Gastrocnemius medialis (tissue), 4 donors: ENCODE data around the gene NUDT17.

Experiments
- POLR2A ChIP-seq, 2 donors: fragments of 450-650 bp; IDR thresholded peaks; one replicate each; pipeline ENCODE4 v1.6.1; 2017; ENCODE audit warnings: antibody characterized with exemption in 2 of 2, mild to moderate bottlenecking in 2 of 2, moderate library complexity in 2 of 2
- TF ChIP-seq, protein P1 (sequence below), 5 experiments: fragments of 450-650 bp in 3 of 5; fragments of 200-600 bp in 2 of 5; sonication (generic) in 2 of 5; IDR thresholded peaks in 4 of 5; conservative IDR thresholded peaks in 1 of 5; 1 replicate in 4 of 5; 2 replicates in 1 of 5; pipeline ENCODE4 v1.5.1; 2016 to 2019; ENCODE audit warnings: antibody characterized with exemption in 5 of 5, mild to moderate bottlenecking in 3 of 5, moderate library complexity in 3 of 5

DNA sequence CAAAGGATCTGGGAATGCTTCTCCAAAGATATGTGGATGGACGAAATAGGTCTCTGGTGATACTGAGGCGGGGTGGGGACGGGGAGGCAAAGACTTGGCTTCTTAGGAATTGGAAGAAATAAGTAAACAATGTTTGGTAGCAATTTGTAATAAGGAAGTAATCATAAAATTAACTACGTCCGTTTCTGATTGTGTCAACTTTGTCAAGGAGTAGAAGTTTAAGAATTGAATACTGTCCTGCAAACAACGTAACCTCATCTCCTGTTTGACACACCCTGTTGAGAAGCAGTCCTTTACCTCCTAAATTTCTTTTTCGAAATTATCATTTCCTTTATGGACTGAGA lies 21.0 kb upstream of the NUDT17 start:
- TF ChIP-seq, protein P1, sequence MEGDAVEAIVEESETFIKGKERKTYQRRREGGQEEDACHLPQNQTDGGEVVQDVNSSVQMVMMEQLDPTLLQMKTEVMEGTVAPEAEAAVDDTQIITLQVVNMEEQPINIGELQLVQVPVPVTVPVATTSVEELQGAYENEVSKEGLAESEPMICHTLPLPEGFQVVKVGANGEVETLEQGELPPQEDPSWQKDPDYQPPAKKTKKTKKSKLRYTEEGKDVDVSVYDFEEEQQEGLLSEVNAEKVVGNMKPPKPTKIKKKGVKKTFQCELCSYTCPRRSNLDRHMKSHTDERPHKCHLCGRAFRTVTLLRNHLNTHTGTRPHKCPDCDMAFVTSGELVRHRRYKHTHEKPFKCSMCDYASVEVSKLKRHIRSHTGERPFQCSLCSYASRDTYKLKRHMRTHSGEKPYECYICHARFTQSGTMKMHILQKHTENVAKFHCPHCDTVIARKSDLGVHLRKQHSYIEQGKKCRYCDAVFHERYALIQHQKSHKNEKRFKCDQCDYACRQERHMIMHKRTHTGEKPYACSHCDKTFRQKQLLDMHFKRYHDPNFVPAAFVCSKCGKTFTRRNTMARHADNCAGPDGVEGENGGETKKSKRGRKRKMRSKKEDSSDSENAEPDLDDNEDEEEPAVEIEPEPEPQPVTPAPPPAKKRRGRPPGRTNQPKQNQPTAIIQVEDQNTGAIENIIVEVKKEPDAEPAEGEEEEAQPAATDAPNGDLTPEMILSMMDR (IDR thresholded peaks at IDR 0.05 in 4 of 5, conservative IDR thresholded peaks at IDR 0.05 in 1 of 5), result no peak
- no peak for TF ChIP-seq POLR2A (IDR thresholded peaks at IDR 0.05)
